Tibial artery (tissue), 4 donors: Measurements from ENCODE around the gene MFSD8.
A peak's percentile ranks its signal among the peaks of the same experiment; 100 is the strongest.

ENCODE experiments used
- DNase-seq, 2 donors: peaks; one replicate each; pipeline ENCODE4 v3.0.0-alpha.2; 2019
- H3K27ac ChIP-seq, 2 donors: fragments of 200-600 bp; sonication (generic) in 1 of 2; 1 replicate in 1 of 2; 2 replicates in 1 of 2; pipeline ENCODE4 v1.5.1; 2018 to 2019; ENCODE audit warnings: mild to moderate bottlenecking in 1 of 2
- H3K27me3 ChIP-seq, 2 donors: fragments of 200-600 bp; sonication (generic) in 1 of 2; one replicate each; pipeline versions ENCODE4 v1.5.1 to v1.6.0; 2016 to 2019
- H3K36me3 ChIP-seq, 3 donors: fragments of 200-600 bp; sonication (generic) in 2 of 3; one replicate each; pipeline ENCODE4 v1.5.1; 2016 to 2019; ENCODE audit warnings: mild to moderate bottlenecking in 2 of 3
- H3K4me1 ChIP-seq, 4 donors: fragments of 200-600 bp; sonication (generic) in 2 of 4; 1 replicate in 3 of 4; 2 replicates in 1 of 4; pipeline ENCODE4 v1.5.1; 2016 to 2019
- H3K4me3 ChIP-seq, 2 donors: fragments of 200-600 bp; sonication (generic) in 1 of 2; 1 replicate in 1 of 2; 2 replicates in 1 of 2; pipeline ENCODE4 v1.5.1; 2018 to 2019; ENCODE audit warnings: mild to moderate bottlenecking in 2 of 2
- H3K9me3 ChIP-seq, 3 donors: fragments of 200-600 bp; sonication (generic) in 1 of 3; one replicate each; pipeline ENCODE4 v1.5.1; 2016 to 2019
- intact Hi-C: fragments of 100-400 bp; cut with DNase I; formaldehyde crosslinking; loops from one replicate; pipeline ENCODE4 v1.15.0; 2023; ENCODE audit warnings: low total_unique reads
- TF ChIP-seq, protein P1 (sequence below), 2 experiments: fragments of 200-600 bp in 1 of 2; fragments of 450-650 bp in 1 of 2; IDR thresholded peaks; one replicate each; pipeline ENCODE4 v1.5.1; 2017 to 2019; ENCODE audit warnings: antibody characterized with exemption in 2 of 2, mild to moderate bottlenecking in 1 of 2, moderate library complexity in 1 of 2

The MFSD8 gene

DNA sequence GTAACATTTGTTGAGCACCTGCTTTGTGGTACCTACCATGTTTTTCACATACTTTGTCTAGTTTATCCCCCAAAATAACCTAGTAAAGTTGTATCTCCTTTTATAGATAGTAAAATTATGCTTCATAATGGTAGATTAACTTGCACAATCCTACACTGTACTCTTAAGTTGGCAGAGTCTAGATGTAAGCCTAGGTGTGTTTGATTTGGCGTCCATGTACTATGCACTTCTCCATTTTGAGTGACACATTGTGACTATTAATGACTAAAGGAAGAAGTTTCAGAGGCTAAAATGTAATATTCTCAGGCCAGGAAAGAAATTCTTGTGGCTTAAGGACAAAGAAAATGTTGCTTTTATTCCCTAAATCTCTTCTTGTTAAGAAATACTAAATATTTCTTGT lies 68.9 kb downstream of the MFSD8 start:
- no peak overlapping the region for H3K27ac ChIP-seq
- no peaks in the 10 kb centered on the region for H3K4me1 ChIP-seq
- no peak overlapping the region for H3K4me3 ChIP-seq
- no peaks in the 10 kb centered on the region for H3K27me3 ChIP-seq
- no peaks in the 10 kb centered on the region for H3K36me3 ChIP-seq
- no peak for DNase-seq
- TF ChIP-seq, protein P1, sequence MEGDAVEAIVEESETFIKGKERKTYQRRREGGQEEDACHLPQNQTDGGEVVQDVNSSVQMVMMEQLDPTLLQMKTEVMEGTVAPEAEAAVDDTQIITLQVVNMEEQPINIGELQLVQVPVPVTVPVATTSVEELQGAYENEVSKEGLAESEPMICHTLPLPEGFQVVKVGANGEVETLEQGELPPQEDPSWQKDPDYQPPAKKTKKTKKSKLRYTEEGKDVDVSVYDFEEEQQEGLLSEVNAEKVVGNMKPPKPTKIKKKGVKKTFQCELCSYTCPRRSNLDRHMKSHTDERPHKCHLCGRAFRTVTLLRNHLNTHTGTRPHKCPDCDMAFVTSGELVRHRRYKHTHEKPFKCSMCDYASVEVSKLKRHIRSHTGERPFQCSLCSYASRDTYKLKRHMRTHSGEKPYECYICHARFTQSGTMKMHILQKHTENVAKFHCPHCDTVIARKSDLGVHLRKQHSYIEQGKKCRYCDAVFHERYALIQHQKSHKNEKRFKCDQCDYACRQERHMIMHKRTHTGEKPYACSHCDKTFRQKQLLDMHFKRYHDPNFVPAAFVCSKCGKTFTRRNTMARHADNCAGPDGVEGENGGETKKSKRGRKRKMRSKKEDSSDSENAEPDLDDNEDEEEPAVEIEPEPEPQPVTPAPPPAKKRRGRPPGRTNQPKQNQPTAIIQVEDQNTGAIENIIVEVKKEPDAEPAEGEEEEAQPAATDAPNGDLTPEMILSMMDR (IDR thresholded peaks at IDR 0.05) = no peak
- H3K9me3 ChIP-seq = peaks cover 0 to 4% (median 0%) of the 10 kb centered on the region in 3 donors
- intact Hi-C loops = no loop called here

DNA sequence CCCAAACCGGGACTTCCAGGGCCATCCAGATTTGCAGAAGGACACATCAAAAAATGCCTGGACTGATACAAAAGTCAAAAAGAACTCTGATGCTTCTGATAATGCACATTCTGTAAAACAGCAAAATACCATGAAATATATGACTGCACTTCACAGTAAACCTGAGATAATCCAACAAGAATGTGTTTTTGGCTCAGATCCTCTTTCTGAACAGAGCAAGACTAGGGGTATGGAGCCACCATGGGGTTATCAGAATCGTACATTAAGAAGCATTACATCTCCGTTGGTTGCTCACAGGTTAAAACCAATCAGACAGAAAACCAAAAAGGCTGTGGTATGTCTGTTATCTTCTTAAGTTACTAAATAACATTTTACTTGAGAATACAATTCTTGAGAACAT lies 75.1 kb downstream of the MFSD8 start:
- H3K4me1 ChIP-seq = no peaks in the 10 kb centered on the region
- H3K4me3 ChIP-seq = no peak overlapping the region
- H3K36me3 ChIP-seq = no peaks in the 10 kb centered on the region
- H3K27me3 ChIP-seq = no peaks in the 10 kb centered on the region
- DNase-seq = no peak
- H3K9me3 ChIP-seq = no peaks in the 10 kb centered on the region
- H3K27ac ChIP-seq = no peak overlapping the region
- TF ChIP-seq, protein P1 (IDR thresholded peaks at IDR 0.05) = no peak
- intact Hi-C loops = no loop called here

DNA sequence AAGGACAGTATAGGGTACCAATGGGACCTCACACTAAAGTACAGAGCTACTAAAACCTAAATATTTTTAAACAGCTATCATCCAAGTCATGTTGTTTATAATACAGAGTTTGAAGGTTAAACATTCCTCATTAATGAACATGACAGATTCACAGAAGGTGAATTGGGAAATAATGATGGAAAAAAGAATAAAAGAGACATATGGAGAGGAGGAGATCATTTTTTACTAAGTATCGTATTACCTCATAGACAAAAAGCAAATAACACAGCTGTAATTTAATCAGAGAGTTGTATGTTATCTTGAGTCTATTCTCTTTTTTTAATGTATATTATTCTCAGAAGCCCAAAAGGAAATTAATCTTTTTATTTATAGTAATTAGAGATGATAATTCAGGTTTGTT lies 76.4 kb downstream of the MFSD8 start:
- H3K4me3 ChIP-seq = no peak overlapping the region
- no peaks in the 10 kb centered on the region for H3K36me3 ChIP-seq
- H3K9me3 ChIP-seq = no peaks in the 10 kb centered on the region
- no peak overlapping the region for H3K27ac ChIP-seq
- DNase-seq = no peak
- TF ChIP-seq, protein P1 (IDR thresholded peaks at IDR 0.05) = no peak
- intact Hi-C loops = no loop called here
- H3K4me1 ChIP-seq = no peaks in the 10 kb centered on the region
- H3K27me3 ChIP-seq = no peaks in the 10 kb centered on the region

DNA sequence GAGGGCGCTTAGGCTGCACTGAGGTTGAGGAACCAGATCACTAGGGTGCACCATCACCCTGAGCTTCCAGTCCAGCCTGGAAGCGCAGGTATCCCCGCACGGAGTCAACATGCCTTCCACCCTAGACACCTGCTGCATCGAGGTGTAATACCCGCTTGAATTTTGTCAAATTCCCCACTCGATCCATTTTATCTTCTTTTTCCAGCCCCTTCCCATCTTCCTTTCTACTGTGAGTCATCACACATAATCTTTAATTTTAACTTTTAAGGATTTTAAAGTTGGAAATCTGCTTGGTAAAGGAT lies 83.5 kb downstream of the MFSD8 start:
- H3K9me3 ChIP-seq = no peaks in the 10 kb centered on the region
- no peak for DNase-seq
- no peaks in the 10 kb centered on the region for H3K27me3 ChIP-seq
- H3K4me1 ChIP-seq = peaks cover 0 to 11% (median 7%) of the 10 kb centered on the region in 4 donors
- TF ChIP-seq, protein P1 (IDR thresholded peaks at IDR 0.05) = no peak
- no peaks in the 10 kb centered on the region for H3K36me3 ChIP-seq
- intact Hi-C loops = loop anchor here (5.0 kb wide), 1 partner anchor 94 kb away; no protein-coding TSS in a partner anchor
- no peak overlapping the region for H3K27ac ChIP-seq
- H3K4me3 ChIP-seq = peak overlapping the region; percentile 63 to 98

DNA sequence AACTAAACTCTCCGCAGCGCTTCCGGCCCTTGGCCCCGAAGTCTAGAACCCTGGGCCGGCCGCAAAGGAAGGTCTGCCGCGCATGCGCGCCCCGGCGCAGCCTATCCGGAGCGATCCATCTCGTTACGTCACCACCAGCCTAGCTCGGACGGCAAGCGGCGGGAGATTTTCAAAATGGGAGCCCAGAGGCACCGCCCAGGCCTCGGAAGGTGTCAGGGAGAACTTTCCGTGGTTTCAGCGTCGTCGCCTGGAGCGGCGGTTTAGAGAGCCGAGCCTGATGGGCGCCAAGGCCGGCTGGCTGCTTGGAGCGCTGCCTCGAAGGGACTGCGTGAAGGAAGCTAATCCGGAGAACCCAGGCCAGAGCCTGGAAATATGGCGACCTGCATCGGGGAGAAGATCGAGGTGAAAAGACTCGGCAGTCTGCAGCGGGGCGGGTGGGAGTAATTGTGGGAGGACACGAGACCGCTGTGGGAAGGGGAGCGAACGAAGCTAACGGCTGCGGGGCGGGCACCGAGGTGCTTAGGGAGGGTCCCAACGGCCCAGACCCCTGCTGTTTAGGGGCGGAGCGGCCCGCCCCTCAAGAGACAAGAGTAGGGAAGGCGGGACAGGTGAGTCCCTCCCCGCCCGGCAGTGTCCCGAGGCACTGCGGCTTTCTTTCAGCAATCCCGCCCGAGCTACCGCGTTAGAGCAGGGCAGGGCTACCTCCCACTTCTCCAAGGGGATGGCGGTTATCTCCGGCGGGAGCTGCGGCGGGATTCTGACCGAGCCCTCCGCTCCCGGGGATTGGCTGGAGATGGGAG lies 84.0 kb downstream of the MFSD8 start, which contains the start of gene PLK4:
TSS of gene PLK4 (plus strand) at position 131 of the 800 bp plus-strand sequence. CDS start at position 373, 242 bp downstream.
- DNase-seq = peak; percentile 92 to 95
- Histone ChIP-seq H3K9me3 (no peaks in the 10 kb centered on the region), H3K27ac (peak within 1 kb of the TSS; percentile 70 to 81), H3K4me1 (peaks cover 0 to 11% (median 7%) of the 10 kb centered on the region in 4 donors), H3K4me3 (peak within 1 kb of the TSS; percentile 63 to 98), H3K27me3 (no peaks in the 10 kb centered on the region), H3K36me3 (no peaks in the 10 kb centered on the region)
- TF ChIP-seq, protein P1 (IDR thresholded peaks at IDR 0.05) = no peak
- intact Hi-C loops = loop anchor here (5.0 kb wide), 1 partner anchor 94 kb away; no protein-coding TSS in a partner anchor
